GM21723 (cell line): ENCODE measurements around the gene AP3B2.

Experiments
- ATAC-seq: cut with Tn5 transposase; IDR thresholded peaks from one replicate; pipeline ENCODE4 v1.9.1; 2021; ENCODE audit warnings: mild to moderate bottlenecking, moderate library complexity; ENCODE audit not compliant: unreplicated experiment

The AP3B2 gene

GRCh38 chr15:82698711-82699345 is 10.8 kb downstream of the AP3B2 start:
- ATAC-seq, result no peak

GRCh38 chr15:82697735-82698407 is 11.8 kb downstream of the AP3B2 start:
- ATAC-seq, result no peak

- no peak for ATAC-seq
These were observed 17.5 kb downstream of the AP3B2 start for GRCh38 chr15:82692171-82692570.

GRCh38 chr15:82689147-82689546 is 20.5 kb downstream of the AP3B2 start:
- ATAC-seq, result no peak

GRCh38 chr15:82688691-82689090 is 21.0 kb downstream of the AP3B2 start:
- no peak for ATAC-seq

GRCh38 chr15:82681371-82681770 is 28.3 kb downstream of the AP3B2 start:
- ATAC-seq, result no peak

- ATAC-seq, result peak; percentile 90
These were observed 29.2 kb downstream of the AP3B2 start for GRCh38 chr15:82680200-82681102.

GRCh38 chr15:82679626-82680199 is 30.0 kb downstream of the AP3B2 start:
- no peak for ATAC-seq

- ATAC-seq, result no peak
These were observed 31.9 kb downstream of the AP3B2 start for GRCh38 chr15:82677720-82678323.

- no peak for ATAC-seq
These were observed 34.8 kb downstream of the AP3B2 start for GRCh38 chr15:82674873-82675272.

- ATAC-seq, result no peak
These were observed 39.0 kb downstream of the AP3B2 start for GRCh38 chr15:82670699-82671098.

GRCh38 chr15:82666606-82667005 is 43.1 kb downstream of the AP3B2 start:
- ATAC-seq, result no peak

GRCh38 chr15:82664021-82664420 is 45.7 kb downstream of the AP3B2 start:
- ATAC-seq, result no peak

GRCh38 chr15:82663186-82663600 is 46.5 kb downstream of the AP3B2 start:
- ATAC-seq, result no peak

- ATAC-seq, result no peak
These were observed 47.0 kb downstream of the AP3B2 start for GRCh38 chr15:82662641-82663040.

- no peak for ATAC-seq
These were observed 49.3 kb downstream of the AP3B2 start for GRCh38 chr15:82660378-82660777.

GRCh38 chr15:82656641-82657266 is 52.9 kb downstream of the AP3B2 start:
- no peak for ATAC-seq

GRCh38 chr15:82655606-82656005 is 54.1 kb downstream of the AP3B2 start:
- ATAC-seq, result no peak

GRCh38 chr15:82653483-82654168 is 56.0 kb downstream of the AP3B2 start:
- no peak for ATAC-seq

GRCh38 chr15:82651708-82652107 is 58.0 kb downstream of the AP3B2 start:
- ATAC-seq, result no peak
